Hepatocyte (in vitro differentiated cells): ENCODE measurements around the gene NRDC. TPM values are rescaled to one million over a fixed set of nuclear protein-coding genes. Genes with fewer than 3 reads are reported as not detected.

Experiments
- DNase-seq: peaks from one replicate; pipeline ENCODE4 v3.0.0-alpha.2; 2016; ENCODE audit warnings: low spot score
- H2AFZ ChIP-seq: fragments of 200-600 bp; sonication (generic); 2 replicates; pipeline ENCODE4 v1.6.0; 2016; ENCODE audit warnings: antibody characterized with exemption, mild to moderate bottlenecking
- H3K27ac ChIP-seq: fragments of 200-600 bp; sonication (generic); 2 replicates; pipeline ENCODE4 v1.5.1; 2016; ENCODE audit warnings: mild to moderate bottlenecking
- H3K27me3 ChIP-seq: fragments of 200-600 bp; sonication (generic); 2 replicates; pipeline ENCODE4 v1.6.1; 2016
- H3K36me3 ChIP-seq: fragments of 200-600 bp; sonication (generic); replicated peaks from 2 replicates; pipeline ENCODE4 v1.5.1; 2016; ENCODE audit warnings: low read depth; ENCODE audit not compliant: insufficient read depth
- H3K4me1 ChIP-seq: fragments of 200-600 bp; sonication (generic); 2 replicates; pipeline ENCODE4 v1.5.1; 2016; ENCODE audit warnings: mild to moderate bottlenecking, moderate library complexity; ENCODE audit not compliant: insufficient read depth
- H3K4me2 ChIP-seq: fragments of 200-600 bp; sonication (generic); 2 replicates; pipeline ENCODE4 v1.6.0; 2016
- H3K4me3 ChIP-seq: fragments of 200-600 bp; sonication (generic); 2 replicates; pipeline ENCODE4 v1.5.1; 2016; ENCODE audit warnings: mild to moderate bottlenecking
- H3K79me2 ChIP-seq: fragments of 200-600 bp; sonication (generic); 2 replicates; pipeline ENCODE4 v1.6.0; 2017; ENCODE audit warnings: mild to moderate bottlenecking
- H3K9me2 ChIP-seq: fragments of 200-600 bp; sonication (generic); replicated peaks from 2 replicates; pipeline ENCODE4 v1.6.0; 2017; ENCODE audit warnings: mild to moderate bottlenecking; ENCODE audit not compliant: insufficient read depth
- H3K9me3 ChIP-seq: fragments of 200-600 bp; sonication (generic); 2 replicates; pipeline ENCODE4 v1.5.1; 2016; ENCODE audit warnings: low read depth, mild to moderate bottlenecking
- H4K20me1 ChIP-seq: fragments of 200-600 bp; sonication (generic); 2 replicates; pipeline ENCODE4 v1.6.0; 2016; ENCODE audit warnings: mild to moderate bottlenecking; ENCODE audit not compliant: insufficient read depth, poor library complexity, severe bottlenecking
- EZH2 ChIP-seq: fragments of 200-600 bp; sonication (generic); IDR thresholded peaks from 2 replicates; pipeline ENCODE4 v1.6.1; 2016; ENCODE audit warnings: antibody characterized with exemption, mild to moderate bottlenecking, borderline replicate concordance
- EZH2phosphoT487 ChIP-seq: fragments of 200-600 bp; sonication (generic); IDR thresholded peaks from one replicate; pipeline ENCODE4 v1.6.1; 2018; ENCODE audit warnings: antibody characterized with exemption, mild to moderate bottlenecking, low read depth, moderate library complexity; ENCODE audit not compliant: unreplicated experiment, severe bottlenecking
- WGBS: methylation state at CpG from one replicate; pipeline ENCODE4 v1.1.6; 2016; ENCODE audit warnings: low lambda C conversion rate; ENCODE audit errors: missing lambda C conversion rate; 5-methylcytosine and 5-hydroxymethylcytosine counted together
- polyA plus RNA-seq: library from polyadenylated mRNA; unstranded; fragments of >200 nt; fragmentation: Nextera tagmentation; extraction: Ambion mirVana; gene quantifications from 2 replicates; pipeline ENCODE4 v1.2.1, GENCODE V29; 2016
- total RNA-seq: library from RNA; depleted of rRNA; stranded (reverse); fragments of >200 nt; gene quantifications from 2 replicates; pipeline ENCODE4 v1.2.3, GENCODE V29; 2014
- TF ChIP-seq, protein P1 (sequence below): fragments of 200-600 bp; sonication (generic); IDR thresholded peaks from 2 replicates; pipeline ENCODE4 v1.5.1; 2016; ENCODE audit warnings: antibody characterized with exemption, mild to moderate bottlenecking; ENCODE audit not compliant: poor library complexity

The NRDC gene
- total and polyA plus RNA-seq, 2 experiments from 2014 or later, result 82.2 to 89.4 TPM

DNA sequence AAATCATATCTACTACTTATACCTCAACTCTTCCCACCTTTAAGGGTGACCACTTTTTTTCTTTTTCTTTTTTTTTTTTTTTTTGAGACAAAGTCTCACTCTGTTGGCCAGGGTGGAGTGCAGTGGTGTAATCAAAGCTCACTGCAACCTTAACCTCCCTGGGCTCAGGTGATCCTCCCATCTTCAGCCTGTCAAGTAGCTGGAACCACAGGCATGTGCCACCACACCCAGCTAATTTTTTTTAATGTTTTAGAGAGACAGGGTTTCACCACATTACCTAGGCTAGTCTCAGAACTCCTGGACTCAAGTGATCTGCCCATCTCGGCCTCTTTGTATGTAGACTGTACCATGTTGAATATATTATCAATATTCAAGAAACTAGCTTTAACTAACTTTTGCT lies 39.4 kb downstream of the NRDC start:
- no peaks in the 10 kb centered on the region for H4K20me1 ChIP-seq
- H3K36me3 ChIP-seq, result no peaks in the 10 kb centered on the region
- DNase-seq, result no peak
- no peak overlapping the region for H2AFZ ChIP-seq
- H3K27me3 ChIP-seq, result no peaks in the 10 kb centered on the region
- H3K9me2 ChIP-seq, result no peaks in the 10 kb centered on the region
- H3K27ac ChIP-seq, result no peak overlapping the region
- H3K4me2 ChIP-seq, result no peak overlapping the region
- no peaks in the 10 kb centered on the region for H3K4me1 ChIP-seq
- 100% methylated on average over 1 of the region's 1 CpG for WGBS
- no peak overlapping the region for H3K4me3 ChIP-seq
- TF ChIP-seq EZH2, result no peak
- TF ChIP-seq EZH2phosphoT487, result no peak
- TF ChIP-seq, protein P1, sequence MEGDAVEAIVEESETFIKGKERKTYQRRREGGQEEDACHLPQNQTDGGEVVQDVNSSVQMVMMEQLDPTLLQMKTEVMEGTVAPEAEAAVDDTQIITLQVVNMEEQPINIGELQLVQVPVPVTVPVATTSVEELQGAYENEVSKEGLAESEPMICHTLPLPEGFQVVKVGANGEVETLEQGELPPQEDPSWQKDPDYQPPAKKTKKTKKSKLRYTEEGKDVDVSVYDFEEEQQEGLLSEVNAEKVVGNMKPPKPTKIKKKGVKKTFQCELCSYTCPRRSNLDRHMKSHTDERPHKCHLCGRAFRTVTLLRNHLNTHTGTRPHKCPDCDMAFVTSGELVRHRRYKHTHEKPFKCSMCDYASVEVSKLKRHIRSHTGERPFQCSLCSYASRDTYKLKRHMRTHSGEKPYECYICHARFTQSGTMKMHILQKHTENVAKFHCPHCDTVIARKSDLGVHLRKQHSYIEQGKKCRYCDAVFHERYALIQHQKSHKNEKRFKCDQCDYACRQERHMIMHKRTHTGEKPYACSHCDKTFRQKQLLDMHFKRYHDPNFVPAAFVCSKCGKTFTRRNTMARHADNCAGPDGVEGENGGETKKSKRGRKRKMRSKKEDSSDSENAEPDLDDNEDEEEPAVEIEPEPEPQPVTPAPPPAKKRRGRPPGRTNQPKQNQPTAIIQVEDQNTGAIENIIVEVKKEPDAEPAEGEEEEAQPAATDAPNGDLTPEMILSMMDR, result no peak
- peaks cover 29% of the 10 kb centered on the region for H3K79me2 ChIP-seq
- no peaks in the 10 kb centered on the region for H3K9me3 ChIP-seq

DNA sequence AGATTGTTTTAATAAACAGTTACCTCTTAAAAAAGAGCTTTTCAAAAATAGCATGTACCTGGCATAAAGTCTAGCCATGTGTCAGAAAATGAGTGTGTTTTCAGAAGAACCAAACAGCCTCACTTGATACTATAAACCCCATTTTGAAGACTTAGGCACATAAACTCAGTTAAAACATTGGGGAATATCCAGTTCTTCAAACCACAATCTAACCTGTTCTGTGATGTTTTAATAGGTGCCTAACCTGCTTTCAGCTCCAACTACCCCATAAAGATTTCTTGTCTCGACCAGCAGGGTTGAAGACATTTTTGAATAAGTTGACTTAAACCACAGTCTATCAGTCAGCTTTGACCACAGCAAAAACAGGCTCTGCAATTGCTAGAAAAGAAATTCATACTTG lies 41.3 kb downstream of the NRDC start:
- DNase-seq, result no peak
- Histone ChIP-seq H3K9me3 (no peaks in the 10 kb centered on the region), H4K20me1 (no peaks in the 10 kb centered on the region), H3K4me2 (no peak overlapping the region), H3K27ac (no peak overlapping the region), H3K4me1 (no peaks in the 10 kb centered on the region), H2AFZ (no peak overlapping the region), H3K27me3 (no peaks in the 10 kb centered on the region), H3K4me3 (no peak overlapping the region), H3K9me2 (no peaks in the 10 kb centered on the region), H3K79me2 (peaks cover 16% of the 10 kb centered on the region), H3K36me3 (no peaks in the 10 kb centered on the region)
- TF ChIP-seq EZH2phosphoT487 (no peak), EZH2 (no peak)
- TF ChIP-seq, protein P1, result no peak
- 63% methylated on average over 1 of the region's 1 CpG for WGBS

GRCh38 chr1:51833700-51834099 lies 44.8 kb downstream of the NRDC start:
- Histone ChIP-seq H3K27me3 (no peaks in the 10 kb centered on the region), H3K4me1 (no peaks in the 10 kb centered on the region), H3K79me2 (no peaks in the 10 kb centered on the region), H3K9me3 (no peaks in the 10 kb centered on the region), H4K20me1 (no peaks in the 10 kb centered on the region), H3K9me2 (no peaks in the 10 kb centered on the region), H3K4me2 (no peak overlapping the region), H3K4me3 (no peak overlapping the region), H2AFZ (no peak overlapping the region), H3K27ac (no peak overlapping the region), H3K36me3 (no peaks in the 10 kb centered on the region)
- DNase-seq, result no peak
- TF ChIP-seq, protein P1, result no peak
- TF ChIP-seq EZH2phosphoT487 (no peak), EZH2 (no peak)
- WGBS, result 96% methylated on average over 2 of the region's 2 CpGs

- H3K27me3 ChIP-seq, result no peaks in the 10 kb centered on the region
- no peak overlapping the region for H3K4me3 ChIP-seq
- H3K27ac ChIP-seq, result no peak overlapping the region
- H3K36me3 ChIP-seq, result no peaks in the 10 kb centered on the region
- H3K79me2 ChIP-seq, result no peaks in the 10 kb centered on the region
- H3K9me2 ChIP-seq, result no peaks in the 10 kb centered on the region
- H3K4me2 ChIP-seq, result no peak overlapping the region
- H4K20me1 ChIP-seq, result no peaks in the 10 kb centered on the region
- TF ChIP-seq, protein P1, result no peak
- TF ChIP-seq EZH2 (no peak), EZH2phosphoT487 (no peak)
- whole genome bisulfite sequencing, result 96% methylated on average over 2 of the region's 2 CpGs
- no peak overlapping the region for H2AFZ ChIP-seq
- H3K4me1 ChIP-seq, result no peaks in the 10 kb centered on the region
- no peaks in the 10 kb centered on the region for H3K9me3 ChIP-seq
- no peak for DNase-seq
Measured at GRCh38 chr1:51829058-51829457, 49.5 kb downstream of the NRDC start.
